Osteocyte (in vitro differentiated cells): ENCODE results near the gene BBX. TPM values are rescaled to one million over a fixed set of nuclear protein-coding genes. Genes with fewer than 3 reads are reported as not detected.

ENCODE experiments used
- DNase-seq: peaks from one replicate; pipeline ENCODE4 v3.0.0; 2021; ENCODE audit warnings: mixed read lengths; ENCODE audit not compliant: unreplicated experiment; ENCODE audit errors: extremely low spot score
- H3K27ac Mint-ChIP-seq: one replicate; pipeline ENCODE4 v1.8.0; 2021; ENCODE audit warnings: mild to moderate bottlenecking, mixed read lengths; ENCODE audit not compliant: unreplicated experiment
- H3K27me3 Mint-ChIP-seq: one replicate; pipeline ENCODE4 v1.8.0; 2021; ENCODE audit warnings: mixed read lengths; ENCODE audit not compliant: unreplicated experiment
- H3K36me3 Mint-ChIP-seq: one replicate; pipeline ENCODE4 v1.8.0; 2021; ENCODE audit warnings: mixed read lengths; ENCODE audit not compliant: unreplicated experiment
- H3K4me1 Mint-ChIP-seq: one replicate; pipeline ENCODE4 v1.8.0; 2021; ENCODE audit warnings: mixed read lengths; ENCODE audit not compliant: unreplicated experiment
- H3K4me3 Mint-ChIP-seq: one replicate; pipeline ENCODE4 v1.8.0; 2021; ENCODE audit warnings: mild to moderate bottlenecking, moderate library complexity, mixed read lengths; ENCODE audit not compliant: unreplicated experiment
- H3K9me3 Mint-ChIP-seq: one replicate; pipeline ENCODE4 v1.8.0; 2021; ENCODE audit warnings: mixed read lengths; ENCODE audit not compliant: unreplicated experiment
- total RNA-seq: library from RNA; stranded (reverse); gene quantifications from 2 replicates; pipeline ENCODE4 v1.2.1, GENCODE V29; 2021
- TF ChIP-seq, protein P1 (sequence below): fragments of 200-600 bp; sonication (generic); IDR thresholded peaks from 2 replicates; pipeline ENCODE4 v1.5.0; 2021; ENCODE audit warnings: antibody characterized with exemption, mild to moderate bottlenecking, moderate library complexity

Gene BBX
- total RNA-seq, 1 donor from 2014 or later: 92.2 TPM

GRCh38 chr3:107837895-107838612 is 315.3 kb downstream of the BBX start:
- H3K9me3 Mint-ChIP-seq: no peaks in the 10 kb centered on the region

DNA sequence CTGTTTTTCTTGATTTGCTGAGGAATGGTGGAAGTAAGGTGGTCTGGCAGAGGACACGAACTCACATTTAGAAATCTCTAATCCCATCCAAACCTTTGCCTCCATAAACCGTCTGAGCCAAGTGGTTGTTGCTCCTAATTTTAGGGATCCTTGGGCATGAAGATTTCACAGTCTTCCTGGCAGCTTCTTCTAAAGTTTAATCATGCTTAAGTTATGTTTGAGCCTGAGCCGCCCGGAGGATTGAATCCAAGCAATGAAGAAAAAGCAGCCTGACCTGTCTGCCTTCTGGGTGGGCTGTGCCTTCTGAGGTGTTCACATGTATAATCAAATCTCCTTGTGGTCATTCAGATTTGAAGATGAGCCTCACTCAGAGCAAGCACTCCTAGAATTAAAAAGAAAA is 319.1 kb downstream of the BBX start:
- Mint-ChIP-seq H3K36me3 (no peaks in the 10 kb centered on the region), H3K4me3 (no peak overlapping the region), H3K9me3 (no peaks in the 10 kb centered on the region), H3K27ac (no peak overlapping the region), H3K4me1 (peaks cover 4% of the 10 kb centered on the region), H3K27me3 (no peaks in the 10 kb centered on the region)
- no peak for DNase-seq
- TF ChIP-seq, protein P1, sequence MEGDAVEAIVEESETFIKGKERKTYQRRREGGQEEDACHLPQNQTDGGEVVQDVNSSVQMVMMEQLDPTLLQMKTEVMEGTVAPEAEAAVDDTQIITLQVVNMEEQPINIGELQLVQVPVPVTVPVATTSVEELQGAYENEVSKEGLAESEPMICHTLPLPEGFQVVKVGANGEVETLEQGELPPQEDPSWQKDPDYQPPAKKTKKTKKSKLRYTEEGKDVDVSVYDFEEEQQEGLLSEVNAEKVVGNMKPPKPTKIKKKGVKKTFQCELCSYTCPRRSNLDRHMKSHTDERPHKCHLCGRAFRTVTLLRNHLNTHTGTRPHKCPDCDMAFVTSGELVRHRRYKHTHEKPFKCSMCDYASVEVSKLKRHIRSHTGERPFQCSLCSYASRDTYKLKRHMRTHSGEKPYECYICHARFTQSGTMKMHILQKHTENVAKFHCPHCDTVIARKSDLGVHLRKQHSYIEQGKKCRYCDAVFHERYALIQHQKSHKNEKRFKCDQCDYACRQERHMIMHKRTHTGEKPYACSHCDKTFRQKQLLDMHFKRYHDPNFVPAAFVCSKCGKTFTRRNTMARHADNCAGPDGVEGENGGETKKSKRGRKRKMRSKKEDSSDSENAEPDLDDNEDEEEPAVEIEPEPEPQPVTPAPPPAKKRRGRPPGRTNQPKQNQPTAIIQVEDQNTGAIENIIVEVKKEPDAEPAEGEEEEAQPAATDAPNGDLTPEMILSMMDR: no peak

More at GRCh38 chr3:107837895-107838612, 315.3 kb downstream of the BBX start:
- Mint-ChIP-seq H3K36me3 (no peaks in the 10 kb centered on the region), H3K27me3 (no peaks in the 10 kb centered on the region), H3K4me1 (peaks cover 2% of the 10 kb centered on the region), H3K27ac (no peak overlapping the region), H3K4me3 (no peak overlapping the region)
- TF ChIP-seq, protein P1: no peak
- DNase-seq: no peak

DNA sequence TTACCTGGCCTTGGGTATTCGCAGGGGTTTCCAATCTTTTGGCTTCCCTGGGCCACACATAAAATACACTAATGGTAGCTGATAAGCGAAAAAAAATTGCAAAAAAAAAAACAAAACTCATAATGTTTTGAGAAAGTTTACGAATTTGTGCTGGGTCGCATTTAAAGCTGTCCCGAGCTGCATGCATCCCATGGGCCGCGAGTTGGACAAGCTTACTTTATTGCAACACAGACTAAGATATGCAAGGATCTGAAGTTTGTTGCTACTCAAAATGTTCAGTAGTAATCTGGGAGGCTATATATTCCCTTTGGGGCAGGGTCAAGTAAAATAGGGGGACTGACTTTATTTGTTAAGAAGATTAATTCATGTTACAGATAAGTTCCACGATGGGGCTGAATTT is 320.2 kb downstream of the BBX start:
- no peaks in the 10 kb centered on the region for H3K27me3 Mint-ChIP-seq
- peaks cover 4% of the 10 kb centered on the region for H3K4me1 Mint-ChIP-seq
- no peak overlapping the region for H3K4me3 Mint-ChIP-seq
- no peaks in the 10 kb centered on the region for H3K36me3 Mint-ChIP-seq
- TF ChIP-seq, protein P1: no peak
- H3K9me3 Mint-ChIP-seq: no peaks in the 10 kb centered on the region
- DNase-seq: no peak
- no peak overlapping the region for H3K27ac Mint-ChIP-seq

GRCh38 chr3:107845380-107846278 is 322.9 kb downstream of the BBX start:
- no peak for DNase-seq

More at GRCh38 chr3:107845380-107846278, 322.9 kb downstream of the BBX start:
- no peaks in the 10 kb centered on the region for H3K9me3 Mint-ChIP-seq
- TF ChIP-seq, protein P1: no peak
- H3K4me3 Mint-ChIP-seq: no peak overlapping the region
- no peaks in the 10 kb centered on the region for H3K36me3 Mint-ChIP-seq
- H3K27me3 Mint-ChIP-seq: peaks cover 8% of the 10 kb centered on the region
- no peak overlapping the region for H3K27ac Mint-ChIP-seq
- peaks cover 4% of the 10 kb centered on the region for H3K4me1 Mint-ChIP-seq
